Retinal pigment epithelial cell (primary cell): Measurements from ENCODE around the gene MAP2K7.
A peak's percentile ranks its signal among the peaks of the same experiment; 100 is the strongest.

ENCODE experiments used
- DNase-seq: peaks from one replicate; pipeline ENCODE4 v3.0.0-alpha.2; 2010; ENCODE audit warnings: low read depth
- H3K4me3 ChIP-seq: 2 replicates; pipeline ENCODE4 v1.5.1; 2011; ENCODE audit warnings: mild to moderate bottlenecking, low read length, control low read depth, moderate library complexity
- CTCF ChIP-seq: conservative IDR thresholded peaks from 2 replicates; pipeline ENCODE4 v1.5.1; 2011; ENCODE audit warnings: low read depth, low read length, control low read depth, inconsistent platforms

Gene MAP2K7

GRCh38 chr19:7900401-7900870 is 3.2 kb upstream of the MAP2K7 start:
- DNase-seq: no peak
- H3K4me3 ChIP-seq: no peak overlapping the region
- no peak for TF ChIP-seq CTCF

DNA sequence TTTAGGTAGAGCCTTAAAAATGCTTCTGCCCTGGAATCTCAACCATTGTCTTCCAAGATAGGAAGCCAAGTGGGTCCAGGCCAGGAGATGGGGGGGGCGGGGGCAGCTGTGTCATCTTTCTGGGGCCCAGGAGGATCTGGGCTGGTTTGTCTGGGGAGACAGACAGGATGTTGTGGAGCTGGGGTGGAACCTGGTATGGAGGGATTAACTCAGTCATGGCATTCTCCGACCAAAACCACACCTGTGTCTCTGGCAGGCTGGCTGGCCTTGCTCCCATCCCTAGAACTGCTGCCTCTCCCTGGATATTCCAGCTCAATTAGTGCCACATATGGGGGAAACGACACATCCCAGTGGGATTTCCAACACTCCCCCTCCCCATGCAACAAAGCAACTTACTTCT is 2.7 kb upstream of the MAP2K7 start:
- H3K4me3 ChIP-seq: no peak overlapping the region
- no peak for TF ChIP-seq CTCF
- no peak for DNase-seq

GRCh38 chr19:7901337-7901736 is 2.3 kb upstream of the MAP2K7 start:
- DNase-seq: no peak
- TF ChIP-seq CTCF: no peak
- H3K4me3 ChIP-seq: no peak overlapping the region

DNA sequence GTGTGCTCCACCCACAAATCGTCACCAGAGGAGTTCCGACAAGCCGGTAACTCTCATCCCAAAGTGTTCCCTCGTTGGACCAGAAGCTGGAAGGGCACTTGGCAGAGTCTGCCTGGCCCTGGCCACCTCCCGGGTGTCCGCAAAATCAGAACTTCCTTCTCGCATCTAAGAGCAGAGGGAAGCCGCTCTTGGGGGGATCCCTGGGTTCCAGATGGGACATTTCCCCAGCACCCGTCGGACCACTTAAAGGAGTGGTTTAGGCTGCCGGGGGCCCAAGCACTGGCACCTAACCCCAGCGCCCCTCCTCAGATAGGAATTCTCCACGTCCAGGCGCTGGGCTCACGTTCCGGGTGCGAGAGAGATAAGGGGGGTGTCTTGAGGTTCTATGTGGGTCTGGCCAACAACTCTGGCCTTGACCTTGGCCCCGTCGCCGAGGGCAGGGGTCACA is 857 bp upstream of the MAP2K7 start:
- peak overlapping the region; percentile 63 for H3K4me3 ChIP-seq
- TF ChIP-seq CTCF: no peak
- DNase-seq: no peak

DNA sequence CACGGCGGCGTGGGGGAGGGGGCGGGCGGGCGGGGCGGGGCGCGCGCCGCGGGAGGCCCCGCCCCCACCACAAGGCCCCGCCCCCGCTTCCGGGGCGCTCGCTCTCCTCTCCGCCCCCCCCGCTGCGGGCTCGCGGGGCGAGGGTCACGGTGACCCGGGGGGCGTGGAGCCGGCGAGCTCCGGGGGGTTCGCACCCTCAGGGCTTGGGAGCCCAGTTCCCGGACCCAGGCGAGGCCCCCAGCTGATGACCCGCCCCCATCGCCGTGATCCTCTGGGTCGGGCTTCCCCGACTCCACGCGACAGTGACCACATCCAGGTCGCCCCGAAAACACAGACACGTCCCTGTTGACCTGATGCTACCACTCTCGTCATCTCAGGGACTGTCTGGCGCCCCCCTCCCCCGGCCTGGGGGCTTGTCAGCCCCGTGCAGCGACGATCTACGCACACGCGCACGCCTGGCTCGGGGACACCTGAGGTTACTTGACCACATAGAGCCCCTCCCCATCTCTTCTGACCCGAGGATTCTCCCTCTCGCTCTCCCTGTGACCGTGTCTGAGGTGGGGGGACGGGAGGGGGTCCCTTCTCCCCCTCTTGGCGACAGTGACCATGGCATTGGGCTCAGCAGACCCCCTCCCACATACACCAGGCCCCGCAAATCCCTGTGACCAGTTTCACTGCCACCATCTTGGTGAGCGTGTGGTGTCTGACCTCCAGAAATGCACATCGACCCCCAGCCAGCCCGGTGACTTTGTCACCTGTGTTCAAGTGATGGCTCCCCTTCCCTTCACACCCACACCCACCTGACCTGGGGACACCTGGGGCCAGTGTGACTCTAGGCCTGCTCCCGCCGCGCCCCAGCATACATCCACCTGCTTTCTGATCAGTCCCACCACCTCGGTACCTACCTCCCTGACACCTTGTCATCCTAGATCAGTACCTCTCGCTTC is 670 bp downstream of the MAP2K7 start:
- H3K4me3 ChIP-seq: peak overlapping the region; percentile 80
- DNase-seq: no peak
- TF ChIP-seq CTCF: no peak

GRCh38 chr19:7905268-7905667 is 1.6 kb downstream of the MAP2K7 start:
- no peak for TF ChIP-seq CTCF
- no peak overlapping the region for H3K4me3 ChIP-seq
- DNase-seq: no peak

DNA sequence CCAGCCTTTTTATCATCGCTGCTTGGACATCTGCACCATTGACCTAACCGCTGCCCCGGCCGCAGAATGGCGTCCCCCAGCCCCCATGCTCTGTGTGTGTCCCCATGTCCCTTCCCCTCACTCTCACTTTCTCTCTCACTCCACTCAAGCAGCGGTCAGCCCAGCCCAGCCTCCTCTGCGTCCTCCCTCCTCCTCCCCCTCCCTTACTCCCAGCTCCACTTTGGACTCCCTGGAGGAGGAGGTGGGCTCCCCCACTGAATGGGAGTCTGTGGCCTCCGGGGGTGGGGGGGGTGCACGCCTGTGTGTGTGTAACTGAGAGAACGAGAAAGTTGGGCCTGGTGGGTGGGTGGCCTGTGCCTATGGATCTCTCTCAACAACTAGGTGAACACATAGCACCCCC is 2.2 kb downstream of the MAP2K7 start:
- no peak overlapping the region for H3K4me3 ChIP-seq
- DNase-seq: no peak
- no peak for TF ChIP-seq CTCF
